ENCODE measurements around the gene TRPC4.

TRPC4 gene

GRCh38 chr13:37869756-37870488, at the start of gene TRPC4:
TRPC4 (minus strand) TSS chr13:37869772; CDS start chr13:37783333, 86,439 bp downstream.
- peak; percentile 1 for DNase-seq

- no peak for DNase-seq
Measured at GRCh38 chr13:37918751-37919150, 49.2 kb upstream of the TRPC4 start.

GRCh38 chr13:37918116-37918714, 48.6 kb upstream of the TRPC4 start:
- no peak for DNase-seq

DNA sequence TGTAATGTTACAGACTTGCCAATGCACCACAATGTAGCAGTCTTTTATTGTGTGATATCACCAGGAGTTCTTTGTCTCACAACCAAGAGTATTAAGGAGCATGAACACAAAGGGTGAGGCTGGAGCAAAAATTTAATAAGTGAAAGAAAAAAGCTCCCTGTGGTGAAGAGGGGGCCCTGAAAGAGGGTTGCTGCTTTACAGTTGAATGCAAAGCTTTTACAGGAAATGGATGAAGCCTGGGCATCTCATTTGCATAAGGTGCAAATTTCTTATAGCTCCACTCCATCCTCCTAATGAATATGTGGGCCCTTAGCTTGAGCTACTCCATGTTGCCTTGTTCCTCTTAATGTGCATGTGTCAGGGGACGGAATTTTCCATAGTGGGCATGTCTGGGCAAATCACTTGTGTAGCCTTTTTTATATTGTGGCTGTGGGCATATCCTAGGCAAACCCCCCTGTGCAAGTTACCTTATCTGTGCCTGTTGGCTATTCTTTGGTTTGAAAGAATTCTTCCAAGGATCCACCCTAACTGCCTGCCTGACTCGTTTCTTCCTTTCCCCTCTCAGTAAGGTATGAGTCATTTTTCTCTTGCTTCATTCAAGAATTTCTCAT, 45.3 kb upstream of the TRPC4 start:
- no peak for DNase-seq

GRCh38 chr13:37910790-37911189, 41.2 kb upstream of the TRPC4 start:
- DNase-seq = no peak

DNA sequence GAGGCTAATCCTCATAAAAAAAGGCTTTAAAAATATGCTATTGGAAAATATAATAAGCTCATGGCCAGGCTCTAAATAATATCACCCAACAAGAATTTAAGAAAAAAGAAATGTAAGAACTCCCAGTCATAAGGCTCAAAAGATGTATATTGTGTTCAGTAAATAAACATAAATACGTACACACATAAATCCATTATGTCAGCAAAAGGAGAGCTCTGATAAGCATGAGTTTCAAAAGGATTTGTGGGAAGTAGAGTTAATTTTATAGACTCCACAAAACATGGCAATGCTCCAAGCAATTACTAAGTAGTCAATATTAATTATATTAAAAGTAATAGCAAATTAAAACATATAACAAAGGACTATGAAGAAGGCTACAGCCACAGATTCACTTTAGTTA, 37.3 kb upstream of the TRPC4 start:
- no peak for DNase-seq

- DNase-seq = no peak
Measured at GRCh38 chr13:37905736-37906135, 36.2 kb upstream of the TRPC4 start.

- DNase-seq = no peak
Measured at GRCh38 chr13:37899753-37900152, 30.2 kb upstream of the TRPC4 start.

- no peak for DNase-seq
Measured at GRCh38 chr13:37893321-37893720, 23.7 kb upstream of the TRPC4 start.

DNA sequence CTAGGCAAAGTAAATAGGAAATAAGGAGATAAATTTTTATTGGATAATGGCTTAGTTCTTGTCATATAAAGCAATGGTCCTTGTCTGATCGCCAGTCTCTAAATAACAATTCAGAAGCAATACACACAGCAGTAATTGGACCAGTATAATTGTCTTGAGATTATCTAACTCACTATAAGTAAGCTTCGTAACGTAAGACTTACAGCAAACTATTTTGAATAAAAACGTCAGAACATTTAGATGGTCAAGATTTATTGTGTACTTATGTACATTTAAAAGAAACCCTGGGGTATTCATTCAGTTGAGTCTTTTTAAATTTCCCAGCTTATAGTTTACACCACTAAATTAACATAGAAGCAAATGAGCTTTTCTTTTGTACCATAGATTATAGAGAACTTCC, 20.2 kb upstream of the TRPC4 start:
- no peak for DNase-seq

DNA sequence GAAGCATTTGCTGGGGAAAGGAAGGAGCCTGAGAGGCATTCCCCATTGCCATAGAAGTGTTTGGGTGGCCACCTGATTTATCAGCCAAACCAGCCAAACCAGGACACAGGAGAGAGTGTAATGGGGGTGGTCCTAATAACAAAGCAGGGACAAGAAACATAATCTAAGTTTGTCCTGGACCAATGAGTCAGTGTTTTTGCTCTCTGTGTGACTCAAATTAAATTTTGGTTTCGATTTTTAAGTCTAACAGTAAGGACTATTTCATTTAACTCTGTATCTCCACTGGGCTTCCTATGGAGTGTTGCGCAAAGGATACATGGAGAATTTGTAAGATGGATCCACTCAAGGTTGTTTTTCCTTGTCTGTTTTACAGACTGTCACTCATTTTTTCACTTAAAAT, 19.5 kb upstream of the TRPC4 start:
- no peak for DNase-seq

GRCh38 chr13:37886879-37887278, 17.3 kb upstream of the TRPC4 start:
- no peak for DNase-seq

- no peak for DNase-seq
Measured at GRCh38 chr13:37884674-37885073, 15.1 kb upstream of the TRPC4 start.

DNA sequence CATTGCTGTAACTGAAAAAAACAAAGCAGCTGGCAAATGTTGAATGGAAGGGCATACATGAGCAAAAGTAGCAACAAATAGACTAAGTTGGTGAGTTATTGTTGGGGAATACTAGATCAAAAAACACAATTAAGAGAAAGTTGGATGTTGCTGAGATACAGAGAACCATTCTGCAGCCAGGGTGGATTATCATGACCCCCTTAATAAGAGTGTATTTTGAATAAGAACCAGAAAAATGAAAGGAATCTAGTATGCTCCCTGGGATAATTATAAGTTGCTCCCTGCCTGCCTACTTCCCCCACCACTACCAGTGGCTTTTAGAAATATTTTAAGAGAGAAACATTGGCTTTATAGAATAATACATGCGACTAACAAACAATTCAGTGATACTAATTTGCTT, 14.5 kb upstream of the TRPC4 start:
- no peak for DNase-seq

DNA sequence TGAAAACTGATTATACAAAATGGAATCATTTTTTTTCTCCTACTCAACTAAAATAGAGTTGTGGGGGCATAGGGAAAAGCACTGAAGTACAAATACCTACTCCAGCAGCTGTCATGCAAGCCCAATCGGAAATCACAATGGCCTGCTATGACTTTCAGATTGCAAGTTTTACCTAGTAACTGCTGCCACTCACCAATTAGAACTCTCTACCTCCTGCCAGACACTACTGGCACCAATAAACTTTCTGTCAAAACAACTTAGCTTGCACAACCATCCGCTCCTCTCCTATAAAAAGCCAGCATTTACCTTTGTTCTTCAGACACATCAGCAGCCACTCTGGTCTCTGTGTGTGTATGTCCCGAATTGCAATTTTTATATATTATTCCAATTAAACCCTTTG, 9.3 kb upstream of the TRPC4 start:
- DNase-seq = no peak

DNA sequence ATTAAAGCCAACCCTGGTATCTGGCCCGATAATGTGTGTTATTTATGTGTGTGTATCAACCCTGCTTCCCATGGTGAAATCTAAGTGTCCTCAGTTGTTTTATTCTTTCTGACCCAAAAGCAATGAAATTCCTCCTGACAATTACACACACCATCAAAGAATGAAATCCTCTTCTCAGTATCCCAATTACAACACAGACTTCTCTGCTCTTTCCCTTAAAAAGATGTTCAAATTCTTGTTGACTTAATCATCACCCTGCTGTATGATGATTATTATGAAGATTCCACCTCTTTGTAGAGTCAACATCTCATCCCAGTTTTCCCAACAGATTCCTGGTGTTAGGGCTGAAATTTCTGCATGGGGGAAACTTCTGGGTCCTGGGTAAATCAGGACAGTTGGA, 8.9 kb upstream of the TRPC4 start:
- no peak for DNase-seq

- DNase-seq = no peak
Measured at GRCh38 chr13:37870895-37871550, 1.5 kb upstream of the TRPC4 start.

DNA sequence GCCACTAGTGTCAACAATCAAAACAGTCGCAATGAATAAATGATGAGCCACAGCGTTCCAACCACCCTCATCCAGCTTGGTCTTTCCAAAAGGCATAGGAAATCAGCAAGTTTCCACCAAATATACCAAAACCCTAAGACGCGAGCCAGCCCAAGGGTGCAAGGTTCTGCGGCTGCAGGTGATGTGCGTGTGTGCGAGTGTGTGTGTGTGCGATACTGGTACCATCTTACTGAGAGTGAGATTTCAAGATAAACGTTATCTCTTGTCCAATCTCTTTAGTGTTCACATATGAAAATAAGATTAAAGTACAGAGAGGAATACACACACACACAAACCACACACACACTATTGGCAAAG, 895 bp upstream of the TRPC4 start:
- no peak for DNase-seq

DNA sequence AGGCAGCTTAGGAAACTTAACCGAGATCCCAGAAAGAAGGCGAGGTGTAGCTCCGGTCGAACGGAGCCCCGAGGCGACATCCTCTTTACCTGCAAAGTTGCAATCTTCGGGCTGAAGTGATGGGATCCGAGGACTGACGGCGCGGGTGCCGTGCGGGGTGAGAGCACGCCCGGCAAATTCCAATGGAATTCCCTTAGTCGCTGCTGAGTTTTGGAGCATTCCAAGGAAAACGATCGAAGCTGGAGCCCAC, 141 bp downstream of the TRPC4 start:
- DNase-seq = no peak

DNA sequence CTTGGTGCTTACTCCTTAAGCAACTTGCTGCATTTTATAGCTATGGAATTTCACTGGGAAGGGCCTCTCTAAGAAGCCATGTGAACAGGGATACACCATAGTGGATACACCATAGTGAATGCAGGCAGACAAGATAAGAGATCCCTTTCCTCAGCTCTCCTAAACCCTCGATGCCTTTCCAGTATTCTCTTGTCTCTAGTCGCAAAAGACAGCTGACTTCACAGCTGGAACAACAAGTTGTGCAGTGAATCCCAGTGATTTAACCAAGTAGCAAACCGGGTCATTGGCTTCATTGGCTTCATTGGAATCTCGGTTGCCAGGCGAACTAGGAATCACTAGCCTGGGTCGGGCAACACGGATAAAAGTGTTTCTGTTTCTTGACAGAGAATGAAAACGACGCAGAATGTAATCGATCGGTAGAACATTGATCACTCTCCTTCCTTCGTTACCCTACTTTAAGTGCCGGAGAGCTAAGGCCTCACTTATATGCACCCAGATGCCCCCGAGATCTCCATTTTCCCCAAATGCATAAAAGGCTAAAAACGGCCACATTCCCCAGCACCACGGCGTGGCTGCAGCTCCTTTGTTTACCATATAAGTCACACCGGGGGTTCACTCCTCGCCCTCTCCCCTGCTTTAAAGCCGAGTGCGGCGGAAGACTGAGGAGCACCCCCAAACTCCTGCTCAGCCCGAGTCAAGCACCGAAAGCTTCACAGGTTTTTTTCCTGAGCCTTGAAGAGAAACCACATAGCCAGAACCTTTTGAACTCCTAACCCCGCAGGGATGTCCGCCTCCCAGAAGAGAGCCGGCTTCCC, 674 bp downstream of the TRPC4 start:
- DNase-seq = no peak

DNA sequence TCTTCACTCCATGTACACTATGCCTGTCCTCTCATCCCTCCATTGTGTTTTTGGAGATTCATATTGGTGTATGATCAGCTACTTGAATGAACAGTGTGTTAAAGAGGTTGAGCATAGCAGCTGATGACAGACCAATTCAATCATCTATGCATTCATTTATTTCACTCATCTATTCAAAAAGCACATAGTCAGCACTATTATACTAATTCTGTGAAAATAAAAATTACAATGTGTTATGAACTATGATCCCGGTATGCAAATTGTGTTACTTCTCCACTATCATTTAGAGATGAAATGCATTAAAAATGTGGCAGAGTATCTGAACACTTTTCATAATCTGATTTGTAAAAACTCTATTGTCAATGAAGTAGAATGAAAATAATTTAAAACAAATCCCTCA, 5.9 kb downstream of the TRPC4 start:
- DNase-seq = no peak

- no peak for DNase-seq
Measured at GRCh38 chr13:37835392-37835791, 34.2 kb downstream of the TRPC4 start.

DNA sequence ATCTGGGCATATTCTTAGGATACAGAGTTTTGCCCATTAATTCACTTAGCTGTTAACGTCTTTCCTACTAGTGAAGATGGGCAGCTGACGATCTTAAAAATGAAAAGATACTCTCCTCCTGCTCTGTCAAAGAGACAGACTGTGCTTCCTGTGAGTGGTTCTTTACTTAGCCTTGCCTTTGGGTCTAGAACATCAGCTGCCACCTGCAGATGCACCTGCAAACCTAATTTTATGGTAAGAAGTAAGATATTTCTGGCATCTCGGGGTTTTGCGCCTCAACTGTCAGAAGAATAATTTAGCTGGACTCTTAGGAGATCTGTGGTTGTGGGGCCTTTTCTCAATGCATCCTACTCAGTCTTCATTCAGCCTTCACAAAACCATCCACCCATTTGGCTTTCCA, 36.2 kb downstream of the TRPC4 start:
- no peak for DNase-seq

DNA sequence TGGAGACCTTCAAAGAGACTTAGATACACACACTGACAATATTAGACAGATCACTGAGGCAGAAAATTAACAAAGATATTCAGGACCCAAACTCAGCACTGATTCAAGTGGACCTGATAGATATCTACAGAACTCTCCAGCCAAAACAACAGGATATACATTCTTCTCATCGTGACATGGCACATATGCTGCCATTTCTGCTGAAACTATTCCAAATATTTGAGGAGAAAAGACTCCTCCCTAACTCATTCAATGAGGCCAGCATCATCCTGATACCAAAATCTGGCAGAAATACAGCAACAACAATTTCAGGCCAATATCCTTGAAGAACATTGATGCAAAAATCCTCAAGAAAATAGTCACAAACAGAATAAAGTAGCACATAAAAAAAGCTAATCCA, 53.3 kb downstream of the TRPC4 start:
- DNase-seq = no peak
